BLaER1 treated with 17β-estradiol and CSF1 and Interleukin-3, amounts not matched to agents 10 nM and 100 nM (cell line): ENCODE data around the gene HLCS.

Experiments used
- H3K27ac ChIP-seq, 11 experiments: shearing (Covaris generic); formaldehyde crosslinking; 2 replicates each; pipeline ENCODE4 v1.8.1; 2022
- H3K27me3 ChIP-seq, 11 experiments: shearing (Covaris generic); formaldehyde crosslinking; 2 replicates each; pipeline ENCODE4 v1.8.1; 2022
- H3K36me3 ChIP-seq, 11 experiments: shearing (Covaris generic); formaldehyde crosslinking; 2 replicates each; pipeline ENCODE4 v1.8.1; 2022
- H3K4me1 ChIP-seq, 10 experiments: shearing (Covaris generic); formaldehyde crosslinking; 2 replicates each; pipeline ENCODE4 v1.8.1; 2022
- H3K4me2 ChIP-seq, 11 experiments: shearing (Covaris generic); formaldehyde crosslinking; 2 replicates each; pipeline ENCODE4 v1.8.1; 2022
- H3K4me3 ChIP-seq, 10 experiments: shearing (Covaris generic); formaldehyde crosslinking; 2 replicates each; pipeline ENCODE4 v1.8.1; 2022
- H3K9ac ChIP-seq, 11 experiments: shearing (Covaris generic); formaldehyde crosslinking; 2 replicates each; pipeline ENCODE4 v1.8.1; 2022
- H3K9me3 ChIP-seq, 11 experiments: shearing (Covaris generic); formaldehyde crosslinking; replicated peaks in 1 of 11; 2 replicates each; pipeline ENCODE4 v1.8.1; 2022
- H4K20me1 ChIP-seq, 11 experiments: shearing (Covaris generic); formaldehyde crosslinking; 2 replicates each; pipeline ENCODE4 v1.8.1; 2022
- Cebpa-rat ChIP-seq, 11 experiments: shearing (Covaris generic); IDR thresholded peaks; 2 replicates each; pipeline ENCODE4 v1.8.1; 2022

The HLCS gene

GRCh38 chr21:36743008-36743407, 223.5 kb downstream of the HLCS start:
- Histone ChIP-seq H3K27ac (no peak overlapping the region), H3K9ac (no peak overlapping the region), H4K20me1 (no peaks in the 10 kb centered on the region), H3K4me3 (no peak overlapping the region), H3K9me3 (peaks cover 0 to 7% (median 3%) of the 10 kb centered on the region in 11 experiments; a peak in 8 of 22 replicates), H3K4me1 (peaks cover 0 to 3% (median 0%) of the 10 kb centered on the region in 10 experiments; a peak in 1 of 20 replicates), H3K27me3 (peaks cover 4 to 35% (median 29%) of the 10 kb centered on the region in 11 experiments; a peak in 21 of 22 replicates), H3K4me2 (no peak overlapping the region), H3K36me3 (peaks cover 0 to 1% (median 0%) of the 10 kb centered on the region in 11 experiments; a peak in 2 of 22 replicates)
- TF ChIP-seq Cebpa-rat (IDR thresholded peaks at IDR 0.05): no peak

- no peak for TF ChIP-seq Cebpa-rat (IDR thresholded peaks at IDR 0.05)
- no peak overlapping the region for H3K4me3 ChIP-seq
Observed at GRCh38 chr21:36741506-36741905, 225.0 kb downstream of the HLCS start.

GRCh38 chr21:36738489-36739126, 227.9 kb downstream of the HLCS start:
- Histone ChIP-seq H3K27ac (no peak overlapping the region), H4K20me1 (no peaks in the 10 kb centered on the region), H3K9ac (no peak overlapping the region), H3K9me3 (no peaks in the 10 kb centered on the region), H3K4me1 (peaks cover 0 to 3% (median 0%) of the 10 kb centered on the region in 10 experiments; a peak in 1 of 20 replicates), H3K4me2 (peak overlapping the region in 5 of 11 experiments; percentile 9 to 24 (median 15); a peak in 2 of 22 replicates), H3K4me3 (no peak overlapping the region), H3K27me3 (no peaks in the 10 kb centered on the region), H3K36me3 (no peaks in the 10 kb centered on the region)
- TF ChIP-seq Cebpa-rat (IDR thresholded peaks at IDR 0.05): peak in 2 of 11 experiments; percentile 42 to 72; a peak in 2 of 22 replicates

More at GRCh38 chr21:36741506-36741905, 225.0 kb downstream of the HLCS start:
- Histone ChIP-seq H3K9ac (no peak overlapping the region), H3K9me3 (no peaks in the 10 kb centered on the region), H3K27me3 (peaks cover 0 to 20% (median 14%) of the 10 kb centered on the region in 11 experiments; a peak in 11 of 22 replicates), H4K20me1 (no peaks in the 10 kb centered on the region), H3K27ac (no peak overlapping the region), H3K36me3 (no peaks in the 10 kb centered on the region), H3K4me2 (no peak overlapping the region), H3K4me1 (peaks cover 0 to 3% (median 0%) of the 10 kb centered on the region in 10 experiments; a peak in 1 of 20 replicates)

- TF ChIP-seq Cebpa-rat (IDR thresholded peaks at IDR 0.05): no peak
- no peak overlapping the region for H3K27ac ChIP-seq
- H4K20me1 ChIP-seq: no peaks in the 10 kb centered on the region
- H3K27me3 ChIP-seq: no peaks in the 10 kb centered on the region
- no peak overlapping the region for H3K4me3 ChIP-seq
- no peaks in the 10 kb centered on the region for H3K9me3 ChIP-seq
- no peak overlapping the region for H3K9ac ChIP-seq
- H3K4me1 ChIP-seq: peaks cover 0 to 3% (median 0%) of the 10 kb centered on the region in 10 experiments; a peak in 1 of 20 replicates
- no peak overlapping the region for H3K4me2 ChIP-seq
- no peaks in the 10 kb centered on the region for H3K36me3 ChIP-seq
Observed at GRCh38 chr21:36735724-36736320, 230.6 kb downstream of the HLCS start.

GRCh38 chr21:36735201-36735515, 231.3 kb downstream of the HLCS start:
- no peak overlapping the region for H3K4me3 ChIP-seq
- H3K27me3 ChIP-seq: no peaks in the 10 kb centered on the region
- no peak overlapping the region for H3K27ac ChIP-seq
- no peak overlapping the region for H3K4me2 ChIP-seq
- peaks cover 0 to 3% (median 0%) of the 10 kb centered on the region in 10 experiments; a peak in 1 of 20 replicates for H3K4me1 ChIP-seq
- H3K9ac ChIP-seq: no peak overlapping the region
- H3K36me3 ChIP-seq: no peaks in the 10 kb centered on the region
- H3K9me3 ChIP-seq: no peaks in the 10 kb centered on the region
- no peak for TF ChIP-seq Cebpa-rat (IDR thresholded peaks at IDR 0.05)
- H4K20me1 ChIP-seq: no peaks in the 10 kb centered on the region

- no peak overlapping the region for H3K4me3 ChIP-seq
- no peaks in the 10 kb centered on the region for H3K9me3 ChIP-seq
- TF ChIP-seq Cebpa-rat (IDR thresholded peaks at IDR 0.05): no peak
- H3K4me2 ChIP-seq: no peak overlapping the region
- H3K27ac ChIP-seq: no peak overlapping the region
- H3K4me1 ChIP-seq: peaks cover 0 to 3% (median 0%) of the 10 kb centered on the region in 10 experiments; a peak in 1 of 20 replicates
- no peaks in the 10 kb centered on the region for H4K20me1 ChIP-seq
- no peaks in the 10 kb centered on the region for H3K27me3 ChIP-seq
- no peaks in the 10 kb centered on the region for H3K36me3 ChIP-seq
- H3K9ac ChIP-seq: no peak overlapping the region
Observed at GRCh38 chr21:36734367-36735200, 231.9 kb downstream of the HLCS start.

GRCh38 chr21:36733857-36734256, 232.6 kb downstream of the HLCS start:
- Histone ChIP-seq H3K36me3 (no peaks in the 10 kb centered on the region), H3K9me3 (no peaks in the 10 kb centered on the region), H3K4me2 (no peak overlapping the region), H3K27me3 (no peaks in the 10 kb centered on the region), H4K20me1 (no peaks in the 10 kb centered on the region), H3K4me1 (peaks cover 0 to 4% (median 3%) of the 10 kb centered on the region in 10 experiments; a peak in 6 of 20 replicates), H3K4me3 (no peak overlapping the region), H3K9ac (no peak overlapping the region), H3K27ac (no peak overlapping the region)
- no peak for TF ChIP-seq Cebpa-rat (IDR thresholded peaks at IDR 0.05)

GRCh38 chr21:36732761-36733160, 233.7 kb downstream of the HLCS start:
- no peaks in the 10 kb centered on the region for H3K9me3 ChIP-seq
- no peaks in the 10 kb centered on the region for H3K27me3 ChIP-seq
- no peak overlapping the region for H3K9ac ChIP-seq
- H3K27ac ChIP-seq: no peak overlapping the region
- peaks cover 0 to 11% (median 6%) of the 10 kb centered on the region in 10 experiments; a peak in 6 of 20 replicates for H3K4me1 ChIP-seq
- H3K4me3 ChIP-seq: no peak overlapping the region
- H3K36me3 ChIP-seq: no peaks in the 10 kb centered on the region
- no peak for TF ChIP-seq Cebpa-rat (IDR thresholded peaks at IDR 0.05)
- no peaks in the 10 kb centered on the region for H4K20me1 ChIP-seq
- no peak overlapping the region for H3K4me2 ChIP-seq

- Histone ChIP-seq H3K27ac (no peak overlapping the region), H4K20me1 (no peaks in the 10 kb centered on the region), H3K36me3 (no peaks in the 10 kb centered on the region), H3K4me2 (no peak overlapping the region), H3K9me3 (no peaks in the 10 kb centered on the region), H3K4me3 (no peak overlapping the region), H3K4me1 (peaks cover 0 to 11% (median 6%) of the 10 kb centered on the region in 10 experiments; a peak in 6 of 20 replicates), H3K27me3 (no peaks in the 10 kb centered on the region), H3K9ac (no peak overlapping the region)
- no peak for TF ChIP-seq Cebpa-rat (IDR thresholded peaks at IDR 0.05)
Observed at GRCh38 chr21:36732217-36732616, 234.3 kb downstream of the HLCS start.
